ENCODE data around the gene RHOD.

- no peak for TF ChIP-seq CTCF (IDR thresholded peaks at IDR 0.05; ENCODE audit: insufficient read depth, low read length, poor library complexity, severe bottlenecking)
- TF ChIP-seq EZH2phosphoT487 (conservative IDR thresholded peaks at IDR 0.05; ENCODE audit: low read length): no peak
These were observed 34.1 kb downstream of the RHOD start for GRCh38 chr11:67090717-67091116.

All from SU-DHL-6 (cell line).